Uterus (tissue), 2 donors: Measurements from ENCODE around the gene TGDS.
"Not testable (repeated sequence)": the region's sequence is repeated elsewhere in the genome, so short reads cannot be mapped to it uniquely, and the experiment has no call there.

Experiments
- CTCF ChIP-seq, 4 experiments: fragments of 200-600 bp in 2 of 4; fragments of 450-650 bp in 2 of 4; sonication (generic) in 2 of 4; IDR thresholded peaks; one replicate each; pipeline ENCODE4 v1.5.1; 2016 to 2019; ENCODE audit warnings: antibody characterized with exemption in 4 of 4, mild to moderate bottlenecking in 2 of 4, moderate library complexity in 1 of 4
- POLR2A ChIP-seq, 2 donors: fragments of 450-650 bp; IDR thresholded peaks; one replicate each; pipeline ENCODE4 v1.6.1; 2016; ENCODE audit warnings: antibody characterized with exemption in 2 of 2, mild to moderate bottlenecking in 1 of 2, moderate library complexity in 1 of 2

GRCh38 chr13:94637677-94638076, 41.7 kb upstream of the TGDS start:
- not testable (repeated sequence) for TF ChIP-seq CTCF, POLR2A (IDR thresholded peaks at IDR 0.05)
